ENCODE data around the gene INPP5B. TPM values are rescaled to one million over a fixed set of nuclear protein-coding genes. Genes with fewer than 3 reads are reported as not detected.

Gene INPP5B
- total and polyA plus RNA-seq, 2 experiments from 2014 or later: 6.9 to 29.1 TPM

DNA sequence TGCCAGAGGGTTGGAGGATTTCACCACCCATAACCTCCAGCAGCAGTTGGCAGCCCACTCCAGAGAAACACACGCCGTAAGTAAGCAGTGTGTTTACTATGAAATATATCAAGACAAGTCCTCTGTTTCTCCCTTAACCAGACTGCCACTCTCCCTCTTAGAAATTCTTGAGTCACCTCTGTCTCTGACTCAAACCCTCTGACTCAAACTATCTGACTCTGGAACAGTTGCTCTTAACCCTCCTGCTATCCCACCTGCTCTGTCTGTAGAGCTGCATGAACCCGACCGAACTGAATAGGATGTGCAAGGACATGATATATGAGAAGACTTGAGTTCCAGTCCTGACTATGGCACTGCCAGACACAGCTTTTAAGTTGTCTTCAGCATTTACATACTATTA is 14.1 kb downstream of the INPP5B start (continued):
- TF ChIP-seq, protein P1, sequence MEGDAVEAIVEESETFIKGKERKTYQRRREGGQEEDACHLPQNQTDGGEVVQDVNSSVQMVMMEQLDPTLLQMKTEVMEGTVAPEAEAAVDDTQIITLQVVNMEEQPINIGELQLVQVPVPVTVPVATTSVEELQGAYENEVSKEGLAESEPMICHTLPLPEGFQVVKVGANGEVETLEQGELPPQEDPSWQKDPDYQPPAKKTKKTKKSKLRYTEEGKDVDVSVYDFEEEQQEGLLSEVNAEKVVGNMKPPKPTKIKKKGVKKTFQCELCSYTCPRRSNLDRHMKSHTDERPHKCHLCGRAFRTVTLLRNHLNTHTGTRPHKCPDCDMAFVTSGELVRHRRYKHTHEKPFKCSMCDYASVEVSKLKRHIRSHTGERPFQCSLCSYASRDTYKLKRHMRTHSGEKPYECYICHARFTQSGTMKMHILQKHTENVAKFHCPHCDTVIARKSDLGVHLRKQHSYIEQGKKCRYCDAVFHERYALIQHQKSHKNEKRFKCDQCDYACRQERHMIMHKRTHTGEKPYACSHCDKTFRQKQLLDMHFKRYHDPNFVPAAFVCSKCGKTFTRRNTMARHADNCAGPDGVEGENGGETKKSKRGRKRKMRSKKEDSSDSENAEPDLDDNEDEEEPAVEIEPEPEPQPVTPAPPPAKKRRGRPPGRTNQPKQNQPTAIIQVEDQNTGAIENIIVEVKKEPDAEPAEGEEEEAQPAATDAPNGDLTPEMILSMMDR (conservative IDR thresholded peaks at IDR 0.05; ENCODE audit: low read depth in 2 of 2): no peak
- TF ChIP-seq POLR2AphosphoS5 (IDR thresholded peaks at IDR 0.05; ENCODE audit: low read depth): no peak

DNA sequence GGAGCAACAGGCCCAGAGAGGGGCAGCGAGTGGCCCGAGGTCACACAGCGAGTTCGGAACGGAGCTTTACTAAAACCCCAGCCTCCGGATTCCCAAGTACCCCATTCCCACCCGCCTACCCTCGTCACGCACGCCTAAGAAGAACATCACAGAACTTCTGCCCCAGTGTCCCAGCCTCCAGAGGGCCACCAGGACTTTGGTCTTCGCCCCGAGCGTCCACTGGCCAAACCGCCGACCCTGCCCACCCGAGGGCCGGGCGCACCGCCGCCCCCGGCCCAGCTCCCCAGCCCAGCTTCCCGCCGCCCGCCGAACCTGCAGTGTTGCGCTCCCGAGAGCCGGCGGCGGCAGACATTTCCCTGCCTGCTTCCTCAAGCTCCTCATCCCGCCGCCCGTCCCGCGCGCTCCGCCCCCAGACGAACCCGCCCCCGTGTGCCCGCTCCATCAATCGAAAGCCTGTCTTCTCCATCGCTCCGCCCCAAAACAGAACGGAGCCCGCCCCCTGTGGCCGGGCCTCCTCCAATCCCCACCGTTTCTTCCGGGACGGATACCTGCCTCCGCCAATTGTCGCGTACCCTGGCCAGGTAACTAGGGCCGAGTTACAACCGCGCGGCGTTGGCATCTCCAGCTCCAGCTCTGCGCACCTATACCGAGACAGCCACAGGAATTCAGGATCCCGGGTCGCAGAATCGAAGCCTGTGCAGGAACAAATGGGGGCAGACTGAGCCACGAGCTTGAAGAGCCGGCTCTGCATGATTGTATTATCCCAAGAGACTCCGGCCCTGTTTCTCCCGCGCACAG is 15.3 kb downstream of the INPP5B start:
- Histone ChIP-seq H2AFZ (peak overlapping the region; percentile 75; the same call in 1 of the 2 replicates), H3K79me2 (replicated peaks; ENCODE audit: insufficient read depth) (peaks cover 37% of the 10 kb centered on the region), H4K20me1 (replicated peaks; ENCODE audit: insufficient read depth) (no peaks in the 10 kb centered on the region), H3K36me3 (ENCODE audit: insufficient read depth) (no peaks in the 10 kb centered on the region), H3K4me3 (peak overlapping the region; percentile 88), H3K9me2 (ENCODE audit: insufficient read depth) (no peaks in the 10 kb centered on the region), H3K4me2 (peak overlapping the region; percentile 92), H3K27ac (ENCODE audit: low read depth) (peak overlapping the region; percentile 90), H3K4me1 (ENCODE audit: insufficient read depth) (peaks cover 5% of the 10 kb centered on the region; the same call in 1 of the 2 replicates), H3K27me3 (ENCODE audit: insufficient read depth) (no peaks in the 10 kb centered on the region), H3F3A (replicated peaks; ENCODE audit: low read depth) (peaks cover 9% of the 10 kb centered on the region; the same call in 1 of the 2 replicates)
- peak; percentile 99 for DNase-seq (ENCODE audit: low spot score)
- peak; percentile 99 for ATAC-seq
- H3K9me3 Mint-ChIP-seq: no peaks in the 10 kb centered on the region
- peak overlapping the region; percentile 42 for H3K27ac Mint-ChIP-seq
- H3K27me3 Mint-ChIP-seq (ENCODE audit: insufficient read depth, low read depth, poor library complexity): peaks cover 11% of the 10 kb centered on the region
- TF ChIP-seq CREB1 (CRISPR knock-in tag; IDR thresholded peaks at IDR 0.05; ENCODE audit: low read depth) (peak; percentile 35; the same call in 1 of the 2 replicates), NANOG (IDR thresholded peaks at IDR 0.05; ENCODE audit: borderline replicate concordance) (no peak), POLR2AphosphoS5 (IDR thresholded peaks at IDR 0.05; ENCODE audit: low read depth) (peak; percentile 66), EZH2 (IDR thresholded peaks at IDR 0.05; ENCODE audit: low read depth, unreplicated experiment) (no peak), STAT1 (IDR thresholded peaks at IDR 0.05; ENCODE audit: unreplicated experiment) (no peak)
- TF ChIP-seq, protein P2, sequence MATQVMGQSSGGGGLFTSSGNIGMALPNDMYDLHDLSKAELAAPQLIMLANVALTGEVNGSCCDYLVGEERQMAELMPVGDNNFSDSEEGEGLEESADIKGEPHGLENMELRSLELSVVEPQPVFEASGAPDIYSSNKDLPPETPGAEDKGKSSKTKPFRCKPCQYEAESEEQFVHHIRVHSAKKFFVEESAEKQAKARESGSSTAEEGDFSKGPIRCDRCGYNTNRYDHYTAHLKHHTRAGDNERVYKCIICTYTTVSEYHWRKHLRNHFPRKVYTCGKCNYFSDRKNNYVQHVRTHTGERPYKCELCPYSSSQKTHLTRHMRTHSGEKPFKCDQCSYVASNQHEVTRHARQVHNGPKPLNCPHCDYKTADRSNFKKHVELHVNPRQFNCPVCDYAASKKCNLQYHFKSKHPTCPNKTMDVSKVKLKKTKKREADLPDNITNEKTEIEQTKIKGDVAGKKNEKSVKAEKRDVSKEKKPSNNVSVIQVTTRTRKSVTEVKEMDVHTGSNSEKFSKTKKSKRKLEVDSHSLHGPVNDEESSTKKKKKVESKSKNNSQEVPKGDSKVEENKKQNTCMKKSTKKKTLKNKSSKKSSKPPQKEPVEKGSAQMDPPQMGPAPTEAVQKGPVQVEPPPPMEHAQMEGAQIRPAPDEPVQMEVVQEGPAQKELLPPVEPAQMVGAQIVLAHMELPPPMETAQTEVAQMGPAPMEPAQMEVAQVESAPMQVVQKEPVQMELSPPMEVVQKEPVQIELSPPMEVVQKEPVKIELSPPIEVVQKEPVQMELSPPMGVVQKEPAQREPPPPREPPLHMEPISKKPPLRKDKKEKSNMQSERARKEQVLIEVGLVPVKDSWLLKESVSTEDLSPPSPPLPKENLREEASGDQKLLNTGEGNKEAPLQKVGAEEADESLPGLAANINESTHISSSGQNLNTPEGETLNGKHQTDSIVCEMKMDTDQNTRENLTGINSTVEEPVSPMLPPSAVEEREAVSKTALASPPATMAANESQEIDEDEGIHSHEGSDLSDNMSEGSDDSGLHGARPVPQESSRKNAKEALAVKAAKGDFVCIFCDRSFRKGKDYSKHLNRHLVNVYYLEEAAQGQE (IDR thresholded peaks at IDR 0.05; ENCODE audit: unreplicated experiment): no peak
- H3K36me3 Mint-ChIP-seq (ENCODE audit: low read depth): peaks cover 16% of the 10 kb centered on the region
- H3K4me3 Mint-ChIP-seq: peak overlapping the region; percentile 84
- peaks cover 5% of the 10 kb centered on the region; the same call in 1 of the 3 replicates for H3K4me1 Mint-ChIP-seq
